Sigmoid colon (tissue), 4 donors: ENCODE measurements around the gene PGPEP1.

Experiments
- CTCF ChIP-seq, 4 experiments: fragments of 450-650 bp in 3 of 4; fragments of 200-600 bp in 1 of 4; IDR thresholded peaks; one replicate each; pipeline ENCODE4 v1.5.1; 2016 to 2019; ENCODE audit warnings: antibody characterized with exemption in 4 of 4, mild to moderate bottlenecking in 3 of 4, moderate library complexity in 2 of 4
- EP300 ChIP-seq, 4 donors: sonication (generic); formaldehyde crosslinking; IDR thresholded peaks; one replicate each; pipeline ENCODE4 v1.6.1; 2017; ENCODE audit warnings: antibody characterized with exemption in 4 of 4
- POLR2AphosphoS5 ChIP-seq, 4 donors: sonication (generic); formaldehyde crosslinking; IDR thresholded peaks; one replicate each; pipeline ENCODE4 v1.6.1; 2017; ENCODE audit warnings: antibody characterized with exemption in 4 of 4

GRCh38 chr19:18312092-18312534 lies 28.3 kb upstream of the PGPEP1 start:
- TF ChIP-seq CTCF (IDR thresholded peaks at IDR 0.05) = no peak
- TF ChIP-seq EP300 (IDR thresholded peaks at IDR 0.05) = no peak
- no peak for TF ChIP-seq POLR2AphosphoS5 (IDR thresholded peaks at IDR 0.05)
